ENCODE measurements around the gene CNOT4.
"Not testable (repeated sequence)": the region's sequence is repeated elsewhere in the genome, so short reads cannot be mapped to it uniquely, and the experiment has no call there.

CNOT4 gene

DNA sequence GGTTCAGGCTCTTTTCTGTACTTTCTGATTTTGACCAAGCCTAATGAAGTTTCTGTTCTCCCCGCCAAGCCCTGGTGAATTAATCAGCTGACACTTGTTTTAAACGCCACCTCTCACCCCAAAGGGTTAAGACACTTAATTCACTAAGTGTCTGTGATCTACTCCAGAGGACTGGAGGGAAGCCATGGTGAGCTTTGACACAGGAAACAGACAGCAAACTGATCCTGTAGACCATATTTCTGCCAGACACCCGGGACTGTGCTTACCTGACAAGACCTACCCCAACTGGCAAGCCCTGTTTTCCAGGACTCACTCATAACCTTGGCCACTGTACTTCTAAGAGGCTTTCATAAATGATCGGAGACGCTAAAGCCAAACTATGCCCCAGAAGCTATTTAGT lies 150.3 kb downstream of the CNOT4 start:
- no peak for DNase-seq

DNA sequence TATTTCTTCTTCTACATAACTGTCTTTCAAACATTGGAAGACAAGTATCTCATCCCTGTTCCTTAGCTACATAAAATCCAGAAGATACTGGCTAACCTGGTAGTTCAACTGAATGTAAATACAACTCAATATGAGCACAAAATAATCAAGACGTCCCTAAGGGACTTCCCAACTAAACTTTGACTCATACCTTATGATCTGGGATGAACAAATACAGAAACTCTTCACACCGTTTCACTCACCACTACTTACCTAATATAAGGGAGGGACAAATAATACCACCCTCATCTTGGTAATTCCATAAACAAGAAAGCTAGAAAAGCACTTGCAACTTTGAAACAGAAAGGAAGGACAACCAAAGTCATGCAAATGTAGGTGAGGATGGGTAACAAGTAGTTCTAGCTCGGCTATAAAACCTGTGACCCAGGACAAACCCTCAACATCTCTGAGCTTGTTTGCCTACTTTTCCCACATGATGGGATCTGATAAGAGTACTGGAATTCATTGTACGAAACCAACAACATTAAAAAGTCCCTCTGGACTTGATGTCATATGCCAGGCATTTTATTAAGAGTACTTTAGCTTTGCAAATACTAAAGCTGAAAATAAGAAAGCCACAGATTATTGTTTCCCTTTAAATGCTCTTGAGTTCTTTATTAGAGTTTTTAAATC lies 154.4 kb downstream of the CNOT4 start:
- no peak for DNase-seq

DNA sequence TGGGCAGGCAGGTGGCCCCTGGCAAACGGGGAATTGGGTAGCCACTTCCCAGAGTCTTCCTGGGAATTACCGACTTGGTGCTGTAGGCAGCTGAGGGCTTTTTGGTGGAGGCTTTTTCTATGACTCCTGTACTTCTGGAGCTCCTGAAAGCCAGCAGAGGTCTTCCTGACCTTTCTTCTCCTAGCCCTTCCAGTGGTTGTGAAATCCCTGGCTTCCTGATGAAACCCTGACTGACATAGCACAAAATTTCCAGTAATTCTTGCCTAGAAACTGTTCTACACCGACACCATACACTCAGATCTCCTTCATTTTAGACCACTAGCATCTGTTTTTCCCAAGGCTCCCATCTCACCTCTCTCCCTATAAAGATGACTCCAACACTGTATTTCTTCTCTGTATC lies 156.1 kb downstream of the CNOT4 start:
- no peak for DNase-seq

- no peak for DNase-seq
Observed at GRCh38 chr7:135352285-135352684, 157.6 kb downstream of the CNOT4 start.

- not testable (repeated sequence) for DNase-seq
Observed at GRCh38 chr7:135351070-135351469, 158.8 kb downstream of the CNOT4 start.

DNA sequence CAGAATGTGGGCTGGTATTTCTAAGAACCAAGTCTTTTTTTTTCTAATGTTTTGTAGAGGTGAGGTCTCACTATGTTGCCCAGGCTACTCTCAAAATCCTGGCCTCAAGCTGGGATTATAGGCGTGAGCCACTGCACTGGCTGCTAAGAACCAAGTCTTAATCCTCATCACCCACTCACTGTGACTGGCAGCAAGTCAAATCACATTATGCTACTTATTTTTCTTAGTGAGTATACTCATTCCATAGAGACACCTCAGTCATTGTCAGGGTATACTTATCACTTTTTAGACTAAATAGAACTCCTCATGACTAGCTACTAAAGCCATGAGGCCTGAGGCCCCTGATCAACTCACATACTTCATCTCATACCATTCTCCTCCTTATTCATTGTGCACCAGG lies 160.2 kb downstream of the CNOT4 start:
- DNase-seq: no peak

GRCh38 chr7:135348493-135348892 lies 161.4 kb downstream of the CNOT4 start:
- no peak for DNase-seq

- no peak for DNase-seq
Observed at GRCh38 chr7:135343361-135343760, 166.5 kb downstream of the CNOT4 start.

GRCh38 chr7:135342887-135343286 lies 167.0 kb downstream of the CNOT4 start:
- DNase-seq: no peak

DNA sequence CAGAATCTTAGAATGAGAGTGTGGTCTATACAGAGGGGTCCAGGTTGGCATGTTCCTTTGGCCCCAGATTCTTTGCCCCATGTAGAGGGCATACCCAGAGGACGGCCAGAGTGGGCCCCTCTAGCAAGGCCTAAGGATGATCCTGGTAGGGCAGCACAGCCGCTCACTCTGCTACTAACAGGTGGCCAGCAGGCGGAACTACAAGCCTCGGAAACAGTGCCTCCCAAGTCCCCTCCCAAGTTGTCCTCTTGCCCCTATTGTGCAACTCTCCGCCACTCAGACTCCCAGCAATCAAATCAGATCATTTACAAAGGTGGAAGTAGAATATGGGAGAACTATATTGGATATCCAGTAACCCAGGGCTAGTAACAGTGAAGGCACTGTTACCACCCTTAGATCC lies 168.9 kb downstream of the CNOT4 start:
- no peak for DNase-seq

- DNase-seq: no peak
Observed at GRCh38 chr7:135337977-135338550, 171.8 kb downstream of the CNOT4 start.

- DNase-seq: no peak
Observed at GRCh38 chr7:135337506-135337905, 172.4 kb downstream of the CNOT4 start.

DNA sequence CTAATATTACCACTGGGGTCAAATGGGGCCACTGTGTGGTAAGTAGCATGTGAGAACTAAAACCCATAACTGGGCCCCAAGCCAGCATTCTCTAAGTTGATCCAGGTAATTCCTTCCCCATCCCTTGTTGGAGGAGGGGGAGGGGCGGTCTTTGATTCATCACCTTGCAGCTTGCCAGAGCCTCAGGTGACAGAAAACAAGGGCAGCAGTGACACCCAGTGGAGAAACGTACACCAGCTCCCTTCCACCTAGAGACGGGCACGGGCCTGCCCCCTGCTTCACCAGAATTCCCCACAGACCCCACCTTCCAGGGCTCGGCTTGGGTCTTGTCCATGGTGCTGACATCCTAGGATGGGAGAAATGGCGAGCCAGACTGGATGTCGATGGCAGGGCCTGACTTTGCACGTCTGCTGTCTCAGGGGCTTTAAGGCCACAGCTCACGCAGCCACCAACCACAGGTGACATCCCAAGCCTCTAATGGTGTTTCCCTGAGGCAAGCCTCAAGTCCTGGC lies 174.2 kb downstream of the CNOT4 start:
- peak; percentile 9 for DNase-seq

- no peak for DNase-seq
Observed at GRCh38 chr7:135334830-135335543, 174.9 kb downstream of the CNOT4 start.

DNA sequence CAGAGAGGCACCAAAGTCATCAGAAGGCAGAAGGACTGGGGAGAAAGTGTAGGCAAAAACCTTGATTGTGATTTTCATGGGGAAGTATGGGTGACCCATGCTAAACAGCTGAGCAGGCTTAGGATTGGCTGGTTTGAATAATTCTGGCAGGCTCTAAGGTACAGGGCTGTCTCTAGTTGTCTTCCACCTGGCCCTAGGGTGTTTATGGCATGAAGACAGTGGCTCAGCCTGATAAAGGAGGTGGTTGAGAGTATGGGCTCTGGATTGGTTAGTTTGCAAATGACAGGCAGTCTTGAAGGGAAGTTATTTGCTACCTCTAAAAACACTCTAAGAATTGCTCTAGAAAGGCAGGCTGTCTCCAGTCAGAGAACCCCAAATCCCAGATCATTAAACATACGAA lies 176.0 kb downstream of the CNOT4 start:
- DNase-seq: no peak

GRCh38 chr7:135333200-135333599 lies 176.7 kb downstream of the CNOT4 start:
- no peak for DNase-seq

DNA sequence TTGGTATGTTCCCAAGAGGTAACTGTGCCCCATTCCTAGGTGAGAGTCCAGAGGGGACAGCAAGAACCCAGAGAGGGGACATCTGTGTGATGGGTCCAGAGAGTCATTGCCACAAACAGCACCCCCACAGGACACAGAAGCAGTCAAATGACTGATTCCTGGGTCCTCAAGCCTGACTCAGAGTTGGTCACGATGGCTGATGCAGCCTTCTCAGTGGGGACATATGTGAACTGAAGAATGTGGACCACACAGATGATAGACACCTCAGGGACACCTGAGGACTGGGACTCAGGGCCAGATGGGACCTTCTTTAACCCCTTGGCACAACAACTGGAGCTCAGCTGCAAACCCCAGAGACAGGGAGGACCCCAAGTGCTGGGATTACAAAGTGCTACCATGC lies 179.8 kb downstream of the CNOT4 start:
- DNase-seq: no peak

DNA sequence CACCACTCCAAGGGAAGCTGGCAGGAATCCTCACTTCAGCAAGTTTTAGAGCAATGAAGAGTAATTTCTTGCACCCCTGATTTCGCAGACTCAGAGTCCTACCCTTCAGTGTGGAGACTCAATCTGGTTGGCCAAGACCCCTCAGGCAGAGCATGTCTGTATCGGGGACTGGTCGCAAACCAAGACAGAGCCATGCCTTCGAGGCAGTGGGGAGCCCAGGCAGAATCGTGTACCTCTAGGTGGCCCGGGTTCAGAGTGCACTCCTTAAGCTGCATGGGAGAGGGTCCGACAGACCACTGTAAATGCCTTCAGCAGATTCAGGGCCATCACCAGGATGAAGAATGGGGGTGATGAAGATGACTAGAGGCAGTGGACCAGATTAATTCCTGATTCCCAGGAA lies 181.4 kb downstream of the CNOT4 start:
- no peak for DNase-seq

GRCh38 chr7:135328053-135328452 lies 181.8 kb downstream of the CNOT4 start:
- no peak for DNase-seq

GRCh38 chr7:135327458-135327857 lies 182.4 kb downstream of the CNOT4 start:
- no peak for DNase-seq

- DNase-seq: no peak
Observed at GRCh38 chr7:135326636-135327280, 183.1 kb downstream of the CNOT4 start.

DNA sequence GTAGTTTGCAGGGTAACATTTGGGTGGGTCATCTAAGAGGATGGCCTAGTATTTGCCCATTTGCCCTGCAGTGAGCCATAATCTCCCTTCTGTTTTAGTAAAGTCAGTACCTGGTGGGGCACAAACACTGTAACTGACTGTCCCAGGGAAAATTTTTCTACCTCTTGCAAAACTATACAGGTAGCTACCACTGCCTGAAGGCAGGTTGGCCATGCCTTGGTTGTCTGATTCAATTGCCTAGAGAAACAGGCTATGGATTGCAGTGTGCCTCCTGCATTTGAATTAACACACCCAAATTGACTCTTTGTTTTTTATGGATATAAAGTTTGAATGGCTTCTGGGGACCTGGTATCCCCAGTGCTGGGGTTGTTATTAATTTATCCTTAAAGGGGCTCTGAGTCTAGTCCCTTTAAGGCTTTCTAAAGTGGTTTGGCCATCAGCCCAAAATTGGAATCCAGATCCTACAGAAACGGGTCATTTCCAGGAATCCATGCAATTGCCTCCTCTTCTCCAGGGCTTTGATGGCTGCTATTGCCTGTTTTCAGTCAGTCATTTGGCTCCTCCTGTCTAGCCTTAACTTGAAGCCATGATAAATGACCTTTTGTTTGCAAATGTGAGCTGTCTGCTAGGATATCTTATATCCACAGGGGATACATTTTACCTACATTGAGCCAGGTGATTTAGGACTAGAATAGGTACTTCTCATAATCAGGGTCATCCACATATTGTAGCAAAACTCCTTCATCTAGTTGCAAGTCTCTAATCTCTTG lies 187.1 kb downstream of the CNOT4 start:
- no peak for DNase-seq

DNA sequence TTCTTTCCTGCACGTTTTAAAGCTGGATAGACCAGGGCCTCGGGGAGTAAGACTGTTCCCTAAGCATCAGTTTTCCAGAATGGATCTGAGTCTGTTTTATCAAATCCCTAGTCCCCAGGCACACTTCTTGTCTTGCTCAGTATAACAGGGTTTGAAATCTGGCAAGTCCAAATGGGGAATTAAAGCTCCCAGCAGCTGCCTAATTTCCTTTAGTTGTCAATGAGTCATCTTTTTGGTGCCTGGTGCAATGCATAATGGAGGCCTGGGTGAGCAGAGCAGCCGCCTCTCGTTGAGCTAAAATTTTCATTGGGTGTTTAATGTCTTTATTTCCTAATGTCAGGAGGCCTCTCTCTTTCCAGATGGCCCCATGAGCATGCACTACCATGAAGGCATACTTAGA lies 188.3 kb downstream of the CNOT4 start:
- no peak for DNase-seq
